Esophagus squamous epithelium (tissue), 5 donors: Measurements from ENCODE around the gene ARFGAP1. TPM values are rescaled to one million over a fixed set of nuclear protein-coding genes. Genes with fewer than 3 reads are reported as not detected.
"Not testable (repeated sequence)": the region's sequence is repeated elsewhere in the genome, so short reads cannot be mapped to it uniquely, and the experiment has no call there.

Source experiments
- DNase-seq: peaks from one replicate; lab custom pipeline; 2025; lab: John Stamatoyannopoulos, UW
- H3K27ac ChIP-seq, 4 donors: fragments of 200-600 bp; sonication (generic); one replicate each; pipeline ENCODE4 v1.5.1; 2016 to 2019; ENCODE audit warnings: mild to moderate bottlenecking in 1 of 4
- H3K27me3 ChIP-seq, 4 donors: fragments of 200-600 bp; sonication (generic); 1 replicate in 3 of 4; 2 replicates in 1 of 4; pipeline versions ENCODE4 v1.5.1 to v1.6.0; 2017 to 2021; ENCODE audit warnings: antibody characterized with exemption in 1 of 4
- H3K36me3 ChIP-seq, 3 donors: fragments of 200-600 bp; sonication (generic); one replicate each; pipeline ENCODE4 v1.5.1; 2016 to 2019
- H3K4me1 ChIP-seq, 3 donors: fragments of 200-600 bp; sonication (generic); one replicate each; pipeline ENCODE4 v1.5.1; 2017 to 2019
- H3K4me3 ChIP-seq, 4 donors: fragments of 200-600 bp; sonication (generic); 1 replicate in 3 of 4; 2 replicates in 1 of 4; pipeline ENCODE4 v1.5.1; 2016 to 2019; ENCODE audit warnings: mild to moderate bottlenecking in 2 of 4, moderate library complexity in 1 of 4
- H3K9me3 ChIP-seq, 3 donors: fragments of 200-600 bp; sonication (generic); one replicate each; pipeline ENCODE4 v1.5.1; 2016 to 2019
- CTCF ChIP-seq, 6 experiments: fragments of 450-650 bp in 4 of 6; fragments of 200-600 bp in 2 of 6; sonication (generic) in 2 of 6; IDR thresholded peaks; one replicate each; pipeline ENCODE4 v1.5.1; 2016 to 2019; ENCODE audit warnings: antibody characterized with exemption in 6 of 6, mild to moderate bottlenecking in 4 of 6, moderate library complexity in 4 of 6
- POLR2A ChIP-seq, 4 donors: fragments of 450-650 bp; IDR thresholded peaks; one replicate each; pipeline ENCODE4 v1.6.1; 2017; ENCODE audit warnings: antibody characterized with exemption in 4 of 4, mild to moderate bottlenecking in 4 of 4, moderate library complexity in 3 of 4
- WGBS, 2 donors: methylation state at CpG; one replicate each; pipeline ENCODE4 v1.1.5; 2018; 5-methylcytosine and 5-hydroxymethylcytosine counted together
- intact Hi-C: fragments of 100-400 bp; cut with DNase I; formaldehyde crosslinking; loops from one replicate; pipeline ENCODE4 v1.15.0; 2022
- small RNA-seq, 4 donors: library from RNA; depleted of rRNA; stranded (forward); fragments of <200 nt; gene quantifications; one replicate each; pipeline ENCODE3, GENCODE V24; 2016
- total RNA-seq, 4 donors: library from RNA; depleted of rRNA; stranded (reverse); fragments of >200 nt; gene quantifications; one replicate each; pipeline ENCODE4 v1.1.0, GENCODE V29; 2016
- donor health status: DM: yes; HTN: yes; CAD: no.

ARFGAP1 gene
- total RNA-seq, 4 donors from 2014 or later = 18.4 to 37.4 (median 30.7) TPM

- TF ChIP-seq POLR2A (IDR thresholded peaks at IDR 0.05) (no peak), CTCF (IDR thresholded peaks at IDR 0.05) (no peak)
- Histone ChIP-seq H3K27ac (no peak overlapping the region), H3K4me3 (no peak overlapping the region), H3K9me3 (peaks cover 0 to 8% (median 0%) of the 10 kb centered on the region in 3 donors), H3K27me3 (peaks cover 0 to 93% (median 0%) of the 10 kb centered on the region in 4 donors), H3K36me3 (no peaks in the 10 kb centered on the region), H3K4me1 (peaks cover 0 to 18% (median 0%) of the 10 kb centered on the region in 3 donors)
- 64 to 71% methylated on average over 3 to 8 of the region's 8 CpGs for WGBS, 2 donors
- DNase-seq = no peak
- intact Hi-C loops = no loop called here
These were observed 61.7 kb downstream of the ARFGAP1 start for GRCh38 chr20:63334356-63334755.

GRCh38 chr20:63335060-63335459, 62.4 kb downstream of the ARFGAP1 start:
- DNase-seq, intact Hi-C loops, H3K4me3 ChIP-seq, H3K36me3 ChIP-seq, H3K9me3 ChIP-seq, H3K27ac ChIP-seq: not testable (repeated sequence)
- WGBS, 2 donors = 75 to 92% methylated on average over 2 to 7 of the region's 9 CpGs
- H3K27me3 ChIP-seq = peaks cover 0 to 86% (median 0%) of the 10 kb centered on the region in 4 donors
- peaks cover 0 to 18% (median 0%) of the 10 kb centered on the region in 3 donors for H3K4me1 ChIP-seq

- Histone ChIP-seq H3K4me3 (no peak overlapping the region), H3K4me1 (peaks cover 0 to 14% (median 0%) of the 10 kb centered on the region in 3 donors), H3K9me3 (peaks cover 0 to 8% (median 0%) of the 10 kb centered on the region in 3 donors), H3K27ac (no peak overlapping the region), H3K36me3 (no peaks in the 10 kb centered on the region), H3K27me3 (peaks cover 0 to 79% (median 0%) of the 10 kb centered on the region in 4 donors)
- TF ChIP-seq POLR2A (IDR thresholded peaks at IDR 0.05) = no peak
- no peak for TF ChIP-seq CTCF (IDR thresholded peaks at IDR 0.05)
- intact Hi-C loops = no loop called here
- 56 to 75% methylated on average over 6 to 9 of the region's 9 CpGs for WGBS, 2 donors
- no peak for DNase-seq
These were observed 63.1 kb downstream of the ARFGAP1 start for GRCh38 chr20:63335711-63336110.

DNA sequence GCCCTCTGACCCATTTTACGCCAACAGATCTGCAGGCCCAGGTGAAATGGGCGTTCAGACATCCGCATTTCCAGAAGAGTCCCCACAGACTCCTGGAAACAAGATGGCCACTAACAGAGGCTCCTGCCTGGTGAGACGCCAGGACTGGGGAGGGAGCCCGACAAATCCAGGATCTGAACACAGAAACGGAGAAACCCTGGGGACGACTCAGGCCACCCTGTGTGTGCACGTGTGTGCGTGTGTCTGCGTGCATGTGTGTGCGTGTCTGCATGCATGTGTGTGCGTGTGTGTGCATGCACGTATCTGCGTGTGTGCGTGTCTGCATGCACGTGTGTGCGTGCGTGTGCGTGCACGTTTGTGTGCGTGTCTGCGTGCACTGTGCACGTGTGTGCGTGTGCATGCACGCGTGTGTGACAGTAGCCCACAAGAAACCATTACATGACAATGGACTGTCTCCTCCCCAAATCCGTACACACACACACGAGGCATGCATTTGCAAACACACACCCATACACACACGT, 63.7 kb downstream of the ARFGAP1 start:
- no peak for DNase-seq

GRCh38 chr20:63337786-63338420, 65.3 kb downstream of the ARFGAP1 start:
- H3K27me3 ChIP-seq = peaks cover 0 to 80% (median 0%) of the 10 kb centered on the region in 4 donors

More for the DNA sequence above, 63.7 kb downstream of the ARFGAP1 start:
- TF ChIP-seq CTCF (IDR thresholded peaks at IDR 0.05) (no peak), POLR2A (IDR thresholded peaks at IDR 0.05) (no peak)
- Histone ChIP-seq H3K27me3 (peaks cover 0 to 80% (median 0%) of the 10 kb centered on the region in 4 donors), H3K4me3 (no peak overlapping the region), H3K4me1 (peaks cover 0 to 8% (median 0%) of the 10 kb centered on the region in 3 donors), H3K27ac (no peak overlapping the region), H3K9me3 (peaks cover 0 to 8% (median 0%) of the 10 kb centered on the region in 3 donors), H3K36me3 (no peaks in the 10 kb centered on the region)
- WGBS, 2 donors = 84 to 92% methylated on average over 24 to 29 of the region's 29 CpGs
- intact Hi-C loops = no loop called here

More at GRCh38 chr20:63337786-63338420, 65.3 kb downstream of the ARFGAP1 start:
- H3K36me3 ChIP-seq = no peaks in the 10 kb centered on the region
- intact Hi-C loops = no loop called here
- H3K4me1 ChIP-seq = peaks cover 0 to 10% (median 0%) of the 10 kb centered on the region in 3 donors
- no peak overlapping the region for H3K27ac ChIP-seq
- 56 to 64% methylated on average over 7 to 12 of the region's 12 CpGs for WGBS, 2 donors
- H3K4me3 ChIP-seq = no peak overlapping the region
- no peak for DNase-seq
- TF ChIP-seq CTCF (IDR thresholded peaks at IDR 0.05) (no peak), POLR2A (IDR thresholded peaks at IDR 0.05) (no peak)
- no peaks in the 10 kb centered on the region for H3K9me3 ChIP-seq

Small RNA genes within 50 kb of the gene (small RNA-seq; reads per million reads assigned to genes)
- gene MIR3196 (0 reads per million in 4 donors), gene MIR4326 (0.07 to 1.3 (median 0.27) reads per million in 4 donors), gene RNU6-994P (0 reads per million in 4 donors)

Other genes with a start within 250 kb of the ARFGAP1 start
- 10 to 100 TPM; 19.9 to 29.2 (median 22.9) TPM for gene YTHDF1, start 56.7 kb upstream of the ARFGAP1 start, total RNA-seq
- gene BIRC7, start 36.9 kb upstream of the ARFGAP1 start, total RNA-seq = under 1 TPM in 1 of 4 donors, not detected in 3; 0.57 TPM
- not detected for gene NKAIN4, start 18.4 kb upstream of the ARFGAP1 start, total RNA-seq
- gene COL20A1, start 20.4 kb downstream of the ARFGAP1 start, total RNA-seq = not detected
- not detected for gene CHRNA4, start 88.5 kb downstream of the ARFGAP1 start, total RNA-seq
- not detected for gene KCNQ2, start 199.8 kb downstream of the ARFGAP1 start, total RNA-seq
- 1 to 10 TPM in 3 of 4 donors, under 1 TPM in 1; 0.44 to 3.1 (median 1.9) TPM for gene EEF1A2, start 226.3 kb downstream of the ARFGAP1 start, total RNA-seq
- gene PPDPF, start 248.0 kb downstream of the ARFGAP1 start, total RNA-seq = 100 to 1,000 TPM; 142 to 613 (median 338) TPM